Breast epithelium (tissue), 4 donors: ENCODE data around the gene TMEM117. TPM values are rescaled to one million over a fixed set of nuclear protein-coding genes. Genes with fewer than 3 reads are reported as not detected.

Source experiments
- DNase-seq, 2 donors: peaks; one replicate each; pipeline ENCODE4 v3.0.0-alpha.2; 2019; ENCODE audit warnings: low spot score in 2 of 2
- H3K27ac ChIP-seq, 2 donors: fragments of 200-600 bp; sonication (generic) in 1 of 2; one replicate each; pipeline ENCODE4 v1.5.1; 2016 to 2019; ENCODE audit warnings: mild to moderate bottlenecking in 1 of 2
- H3K27me3 ChIP-seq, 2 donors: fragments of 200-600 bp; sonication (generic) in 1 of 2; one replicate each; pipeline versions ENCODE4 v1.5.1 to v1.6.0; 2017 to 2019; ENCODE audit warnings: control low read depth in 1 of 2, mild to moderate bottlenecking in 1 of 2
- H3K36me3 ChIP-seq: fragments of 200-600 bp; one replicate; pipeline ENCODE4 v1.5.1; 2019
- H3K4me1 ChIP-seq, 2 donors: fragments of 200-600 bp; sonication (generic); one replicate each; pipeline ENCODE4 v1.5.1; 2016 to 2019; ENCODE audit warnings: control low read depth in 1 of 2
- H3K4me3 ChIP-seq, 3 donors: fragments of 200-600 bp; sonication (generic); 1 replicate in 2 of 3; 2 replicates in 1 of 3; pipeline ENCODE4 v1.5.1; 2016 to 2019; ENCODE audit warnings: mild to moderate bottlenecking in 3 of 3, moderate library complexity in 2 of 3
- H3K9me3 ChIP-seq, 2 donors: fragments of 200-600 bp; sonication (generic) in 1 of 2; one replicate each; pipeline ENCODE4 v1.5.1; 2016 to 2019; ENCODE audit warnings: control low read depth in 1 of 2
- POLR2A ChIP-seq: fragments of 450-650 bp; IDR thresholded peaks from one replicate; pipeline ENCODE4 v1.6.1; 2016; ENCODE audit warnings: antibody characterized with exemption, mild to moderate bottlenecking, moderate library complexity
- POLR2AphosphoS5 ChIP-seq, 3 donors: sonication (generic); formaldehyde crosslinking; IDR thresholded peaks; one replicate each; pipeline ENCODE4 v1.6.1; 2017; ENCODE audit warnings: antibody characterized with exemption in 3 of 3
- intact Hi-C: fragments of 100-400 bp; cut with DNase I; formaldehyde crosslinking; loops from one replicate; pipeline ENCODE4 v1.15.1; 2023; ENCODE audit warnings: low total_unique reads
- total RNA-seq, 3 donors: library from RNA; depleted of rRNA; stranded (reverse); fragments of >200 nt; gene quantifications; one replicate each; pipeline ENCODE4 v1.1.0, GENCODE V29; 2016
- TF ChIP-seq, protein P1 (sequence below), 3 donors: fragments of 450-650 bp; IDR thresholded peaks; one replicate each; pipeline ENCODE4 v1.5.1; 2016 to 2017; ENCODE audit warnings: antibody characterized with exemption in 3 of 3, mild to moderate bottlenecking in 3 of 3, moderate library complexity in 3 of 3

Gene TMEM117
- total RNA-seq, 3 donors from 2014 or later = 6.1 to 17.1 (median 7.2) TPM

DNA sequence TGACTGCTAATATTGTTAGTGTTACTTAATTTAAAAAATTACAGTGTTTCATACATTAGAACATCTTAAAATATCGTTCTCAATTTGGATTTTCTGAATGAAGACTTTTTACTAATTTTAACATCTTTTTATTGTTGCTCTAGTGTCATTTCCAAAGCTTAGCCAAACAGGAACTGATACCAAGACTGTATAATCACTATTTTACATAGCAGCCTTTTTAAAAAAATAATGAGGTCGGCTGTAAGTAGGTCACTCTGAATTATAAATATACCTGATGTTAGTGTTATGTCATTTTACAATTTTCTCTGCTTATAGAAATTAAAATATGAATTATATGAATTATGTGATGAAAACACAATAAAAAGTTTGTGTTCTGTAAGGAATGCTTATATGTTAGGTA, 321.5 kb downstream of the TMEM117 start:
- TF ChIP-seq, protein P1, sequence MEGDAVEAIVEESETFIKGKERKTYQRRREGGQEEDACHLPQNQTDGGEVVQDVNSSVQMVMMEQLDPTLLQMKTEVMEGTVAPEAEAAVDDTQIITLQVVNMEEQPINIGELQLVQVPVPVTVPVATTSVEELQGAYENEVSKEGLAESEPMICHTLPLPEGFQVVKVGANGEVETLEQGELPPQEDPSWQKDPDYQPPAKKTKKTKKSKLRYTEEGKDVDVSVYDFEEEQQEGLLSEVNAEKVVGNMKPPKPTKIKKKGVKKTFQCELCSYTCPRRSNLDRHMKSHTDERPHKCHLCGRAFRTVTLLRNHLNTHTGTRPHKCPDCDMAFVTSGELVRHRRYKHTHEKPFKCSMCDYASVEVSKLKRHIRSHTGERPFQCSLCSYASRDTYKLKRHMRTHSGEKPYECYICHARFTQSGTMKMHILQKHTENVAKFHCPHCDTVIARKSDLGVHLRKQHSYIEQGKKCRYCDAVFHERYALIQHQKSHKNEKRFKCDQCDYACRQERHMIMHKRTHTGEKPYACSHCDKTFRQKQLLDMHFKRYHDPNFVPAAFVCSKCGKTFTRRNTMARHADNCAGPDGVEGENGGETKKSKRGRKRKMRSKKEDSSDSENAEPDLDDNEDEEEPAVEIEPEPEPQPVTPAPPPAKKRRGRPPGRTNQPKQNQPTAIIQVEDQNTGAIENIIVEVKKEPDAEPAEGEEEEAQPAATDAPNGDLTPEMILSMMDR (IDR thresholded peaks at IDR 0.05) = no peak
- TF ChIP-seq POLR2A (no peak), POLR2AphosphoS5 (IDR thresholded peaks at IDR 0.05) (no peak)
- no peak for DNase-seq
- intact Hi-C loops = no loop called here
- H3K27me3 ChIP-seq = no peaks in the 10 kb centered on the region
- H3K27ac ChIP-seq = no peak overlapping the region
- H3K4me1 ChIP-seq = no peaks in the 10 kb centered on the region
- no peaks in the 10 kb centered on the region for H3K9me3 ChIP-seq
- H3K4me3 ChIP-seq = no peak overlapping the region
- no peaks in the 10 kb centered on the region for H3K36me3 ChIP-seq

DNA sequence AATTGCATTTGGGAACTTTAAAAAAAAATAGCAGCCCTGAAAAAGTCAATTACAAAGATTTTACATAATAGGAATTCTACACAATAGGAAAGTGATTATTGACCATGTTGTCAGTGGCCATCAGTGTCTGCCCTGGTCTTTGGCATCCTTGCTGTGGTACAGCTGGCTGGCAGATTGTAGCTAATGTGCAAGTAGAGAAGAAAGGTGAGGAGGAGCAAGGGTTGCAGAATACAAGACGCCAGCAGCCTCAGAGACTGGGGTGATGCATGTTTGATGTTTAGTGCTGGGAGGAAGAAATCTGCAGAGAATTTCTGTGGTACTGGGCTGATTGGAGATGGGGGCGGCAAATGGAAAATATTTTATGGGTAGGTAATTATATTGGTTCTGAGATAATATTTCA, 322.9 kb downstream of the TMEM117 start:
- no peaks in the 10 kb centered on the region for H3K27me3 ChIP-seq
- intact Hi-C loops = no loop called here
- no peak overlapping the region for H3K4me3 ChIP-seq
- H3K27ac ChIP-seq = no peak overlapping the region
- H3K36me3 ChIP-seq = no peaks in the 10 kb centered on the region
- no peaks in the 10 kb centered on the region for H3K4me1 ChIP-seq
- TF ChIP-seq POLR2AphosphoS5 (IDR thresholded peaks at IDR 0.05) (no peak), POLR2A (no peak)
- TF ChIP-seq, protein P1 (IDR thresholded peaks at IDR 0.05) = no peak
- no peaks in the 10 kb centered on the region for H3K9me3 ChIP-seq
- DNase-seq = no peak

GRCh38 chr12:44159216-44159615, 323.3 kb downstream of the TMEM117 start:
- Histone ChIP-seq H3K36me3 (no peaks in the 10 kb centered on the region), H3K9me3 (no peaks in the 10 kb centered on the region), H3K4me1 (no peaks in the 10 kb centered on the region), H3K27ac (no peak overlapping the region), H3K27me3 (no peaks in the 10 kb centered on the region), H3K4me3 (no peak overlapping the region)
- intact Hi-C loops = no loop called here
- TF ChIP-seq POLR2A (no peak), POLR2AphosphoS5 (IDR thresholded peaks at IDR 0.05) (no peak)
- TF ChIP-seq, protein P1 (IDR thresholded peaks at IDR 0.05) = no peak
- DNase-seq = no peak

GRCh38 chr12:44159862-44160261, 324.0 kb downstream of the TMEM117 start:
- no peak for DNase-seq
- H3K27me3 ChIP-seq = no peaks in the 10 kb centered on the region

GRCh38 chr12:44162961-44163360, 327.1 kb downstream of the TMEM117 start:
- intact Hi-C loops = no loop called here
- no peak for TF ChIP-seq POLR2A
- Histone ChIP-seq H3K4me1 (no peaks in the 10 kb centered on the region), H3K27ac (no peak overlapping the region), H3K36me3 (no peaks in the 10 kb centered on the region), H3K4me3 (no peak overlapping the region), H3K9me3 (no peaks in the 10 kb centered on the region), H3K27me3 (no peaks in the 10 kb centered on the region)
- DNase-seq = no peak

More at GRCh38 chr12:44159862-44160261, 324.0 kb downstream of the TMEM117 start:
- intact Hi-C loops = no loop called here
- Histone ChIP-seq H3K9me3 (no peaks in the 10 kb centered on the region), H3K36me3 (no peaks in the 10 kb centered on the region), H3K4me3 (no peak overlapping the region), H3K27ac (no peak overlapping the region), H3K4me1 (no peaks in the 10 kb centered on the region)
- no peak for TF ChIP-seq POLR2AphosphoS5 (IDR thresholded peaks at IDR 0.05)
- TF ChIP-seq, protein P1 (IDR thresholded peaks at IDR 0.05) = no peak

DNA sequence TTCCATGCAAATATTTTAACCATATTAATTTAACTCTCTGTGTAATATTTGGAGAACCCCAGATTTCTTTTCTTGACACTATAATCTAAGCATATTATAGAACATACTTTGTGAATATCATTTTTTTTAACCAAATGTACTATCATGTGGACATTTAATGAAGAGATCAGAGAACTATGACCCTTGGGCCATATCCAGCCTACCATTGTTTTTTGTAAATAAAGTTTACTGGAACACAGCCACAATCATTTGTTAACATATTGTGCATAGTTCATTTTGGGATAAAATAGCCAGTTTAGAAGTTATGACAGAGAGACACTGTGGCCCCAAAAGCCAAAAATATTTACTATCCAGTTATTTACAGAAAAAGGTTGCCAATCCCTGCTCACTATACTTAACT, 338.2 kb downstream of the TMEM117 start:
- H3K27ac ChIP-seq = no peak overlapping the region
- no peaks in the 10 kb centered on the region for H3K4me1 ChIP-seq
- no peak for DNase-seq
- H3K4me3 ChIP-seq = no peak overlapping the region
- H3K27me3 ChIP-seq = no peaks in the 10 kb centered on the region
- H3K9me3 ChIP-seq = no peaks in the 10 kb centered on the region
- no peaks in the 10 kb centered on the region for H3K36me3 ChIP-seq
- TF ChIP-seq, protein P1 (IDR thresholded peaks at IDR 0.05) = no peak
- no peak for TF ChIP-seq POLR2A
- no peak for TF ChIP-seq POLR2AphosphoS5 (IDR thresholded peaks at IDR 0.05)
- intact Hi-C loops = no loop called here
